SK-N-SH (cell line): ENCODE measurements around the gene CHD2. TPM values are rescaled to one million over a fixed set of nuclear protein-coding genes. Genes with fewer than 3 reads are reported as not detected.

Experiments
- CTCF ChIA-PET: fragments of 300-600, 350-600 bp; formaldehyde crosslinking; extraction: SDS; loops from one replicate; lab custom pipeline; 2021; lab: Yijun Ruan, JAX
- POLR2A ChIA-PET: fragments of 350-600 bp; sonication (Branson Sonifier 250); formaldehyde crosslinking; extraction: SDS; loops from one replicate; lab custom pipeline; 2020; ENCODE audit warnings: antibody characterized with exemption, inconsistent platforms; lab: Yijun Ruan, JAX
- DNase-seq: peaks from one replicate; pipeline ENCODE4 v3.0.0; 2012
- H2AFZ ChIP-seq: fragments of 200-600 bp; sonication (generic); 2 replicates; pipeline ENCODE4 v1.8.1; 2016; ENCODE audit warnings: antibody characterized with exemption, mild to moderate bottlenecking, low read depth
- H3F3A ChIP-seq: fragments of 200-600 bp; sonication (generic); replicated peaks from 2 replicates; pipeline ENCODE3; 2016; ENCODE audit warnings: antibody characterized with exemption, mild to moderate bottlenecking; ENCODE audit not compliant: insufficient read depth
- H3K27ac ChIP-seq, 2 experiments: fragments of 200-500 bp in 1 of 2; fragments of 200-600 bp in 1 of 2; sonication (Bioruptor generic) in 1 of 2; sonication (generic), shearing (Covaris generic) in 1 of 2; 2 replicates each; pipeline versions ENCODE4 v1.5.1 to v1.6.1; 2014 to 2016; ENCODE audit warnings: low read depth in 2 of 2, inconsistent platforms in 1 of 2, low read length in 1 of 2, mild to moderate bottlenecking in 1 of 2, mixed read lengths in 1 of 2
- H3K27me3 ChIP-seq: fragments of 200-600 bp; sonication (generic), shearing (Covaris generic); 2 replicates; pipeline ENCODE4 v1.6.1; 2016; ENCODE audit warnings: mixed run types; ENCODE audit not compliant: insufficient read depth
- H3K36me3 ChIP-seq, 2 experiments: fragments of 200-500 bp in 1 of 2; fragments of 200-600 bp in 1 of 2; sonication (Bioruptor generic) in 1 of 2; sonication (generic) in 1 of 2; replicated peaks in 1 of 2; 2 replicates each; pipeline versions ENCODE3 to v1.5.1; 2014 to 2016; ENCODE audit warnings: low read length in 1 of 2, mild to moderate bottlenecking in 1 of 2; ENCODE audit not compliant: insufficient read depth in 2 of 2, control insufficient read depth in 1 of 2
- H3K4me1 ChIP-seq, 2 experiments: fragments of 200-500 bp in 1 of 2; fragments of 200-600 bp in 1 of 2; sonication (Bioruptor generic) in 1 of 2; sonication (generic), shearing (Covaris generic) in 1 of 2; 2 replicates each; pipeline versions ENCODE4 v1.5.1 to v1.6.1; 2014 to 2016; ENCODE audit warnings: low read depth in 1 of 2, low read length in 1 of 2, mixed run types in 1 of 2; ENCODE audit not compliant: insufficient read depth in 2 of 2, control insufficient read depth in 1 of 2
- H3K4me2 ChIP-seq: fragments of 200-600 bp; sonication (generic), shearing (Covaris generic); 2 replicates; pipeline ENCODE4 v1.6.1; 2017; ENCODE audit warnings: mixed run types
- H3K4me3 ChIP-seq, 2 experiments: fragments of 200-500 bp in 1 of 2; fragments of 200-600 bp in 1 of 2; sonication (Bioruptor generic) in 1 of 2; sonication (generic), shearing (Covaris generic) in 1 of 2; 2 replicates each; pipeline versions ENCODE4 v1.5.1 to v1.8.1; 2014 to 2016; ENCODE audit warnings: low read depth in 2 of 2, inconsistent platforms in 1 of 2, low read length in 1 of 2, mild to moderate bottlenecking in 1 of 2, mixed read lengths in 1 of 2, moderate library complexity in 1 of 2
- H3K79me2 ChIP-seq: fragments of 200-600 bp; sonication (generic); 2 replicates; pipeline ENCODE4 v1.8.1; 2017; ENCODE audit warnings: mild to moderate bottlenecking; ENCODE audit not compliant: insufficient read depth
- H3K9ac ChIP-seq: fragments of 200-600 bp; sonication (generic); 2 replicates; pipeline ENCODE4 v1.6.1; 2017; ENCODE audit warnings: mixed run types
- H3K9me2 ChIP-seq: fragments of 200-600 bp; sonication (generic); 2 replicates; pipeline ENCODE4 v1.6.1; 2017; ENCODE audit warnings: mixed run types
- H3K9me3 ChIP-seq: fragments of 200-600 bp; sonication (generic); 2 replicates; pipeline ENCODE4 v1.6.1; 2017; ENCODE audit warnings: mixed run types, mild to moderate bottlenecking, moderate library complexity
- H4K20me1 ChIP-seq: fragments of 200-600 bp; sonication (generic); 2 replicates; pipeline ENCODE4 v1.6.1; 2017; ENCODE audit warnings: mild to moderate bottlenecking, mixed run types; ENCODE audit not compliant: insufficient read depth
- CHD2 ChIP-seq: fragments of 150-350 bp; IDR thresholded peaks from 2 replicates; pipeline ENCODE4 v1.6.1; 2018; ENCODE audit warnings: low read length; ENCODE audit not compliant: partially characterized antibody
- FOSL2 ChIP-seq: IDR thresholded peaks from 2 replicates; pipeline ENCODE4 v1.4.0; 2012; ENCODE audit warnings: low read depth, mild to moderate bottlenecking, moderate library complexity, borderline replicate concordance
- FOXJ3 ChIP-seq: sonication (generic); formaldehyde crosslinking; IDR thresholded peaks from 2 replicates; pipeline ENCODE4 v1.5.1; 2020; ENCODE audit warnings: mild to moderate bottlenecking, missing genetic modification reagents
- POLR2AphosphoS5 ChIP-seq: IDR thresholded peaks from 2 replicates; pipeline ENCODE4 v1.6.1; 2012; ENCODE audit warnings: low read depth, low read length
- TAF1 ChIP-seq: IDR thresholded peaks from 2 replicates; pipeline ENCODE4 v1.6.1; 2012; ENCODE audit warnings: low read depth, mild to moderate bottlenecking, low read length, moderate library complexity, borderline replicate concordance
- YY1 ChIP-seq: IDR thresholded peaks from 2 replicates; pipeline ENCODE4 v1.4.0; 2012; ENCODE audit warnings: low read depth, mild to moderate bottlenecking
- WGBS: methylation state at CpG from one replicate; pipeline ENCODE4 v1.1.6; 2017; ENCODE audit warnings: low lambda C conversion rate; 5-methylcytosine and 5-hydroxymethylcytosine counted together
- polyA plus RNA-seq, 3 experiments: library from polyadenylated mRNA; depleted of rRNA; stranded (reverse); fragments of >200 nt; gene quantifications; 2 replicates each; pipeline ENCODE4 v1.2.3, GENCODE V29; 2012
- TF ChIP-seq, protein P1 (sequence below): IDR thresholded peaks from 2 replicates; pipeline ENCODE4; 2012
- TF ChIP-seq, protein P2 (sequence below): fragments of 150-350 bp; IDR thresholded peaks from 2 replicates; pipeline ENCODE4 v1.6.1; 2017; ENCODE audit warnings: antibody characterized with exemption, low read length, low read depth, borderline replicate concordance
- TF ChIP-seq, protein P3 (sequence below): fragments of 200-600 bp; sonication (generic); IDR thresholded peaks from 2 replicates; pipeline ENCODE4 v1.6.1; 2017; ENCODE audit warnings: antibody characterized with exemption, mild to moderate bottlenecking, moderate library complexity
- TF ChIP-seq, protein P4 (sequence below): IDR thresholded peaks from 2 replicates; pipeline ENCODE4 v1.4.0; 2012; ENCODE audit warnings: low read depth, borderline replicate concordance

The CHD2 gene
- polyA plus RNA-seq, 1 of the 3 experiments (the other 2 are of a cell fraction), result 25.3 TPM

DNA sequence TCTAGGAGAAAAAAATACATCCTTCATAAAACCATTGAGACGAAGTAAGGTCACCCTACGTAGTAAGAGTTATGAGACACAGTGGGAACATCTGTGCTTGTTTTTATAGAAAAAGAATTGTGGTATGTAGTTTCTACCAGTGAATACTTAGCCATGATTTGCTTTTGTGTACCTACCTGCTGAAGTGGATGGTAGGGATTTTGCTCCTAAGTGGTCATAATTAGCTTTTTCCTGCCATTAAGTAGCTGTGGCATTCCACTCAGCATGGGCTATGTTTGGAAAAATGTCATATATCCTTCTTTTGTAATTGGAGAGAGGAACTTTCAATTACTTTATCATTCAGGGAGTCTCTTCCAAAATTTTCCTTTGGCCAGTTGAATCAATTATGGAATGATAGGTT, 63.7 kb downstream of the CHD2 start:
- Histone ChIP-seq H4K20me1 (no peaks in the 10 kb centered on the region; the same call in none of the 2 replicates), H3K9ac (no peak overlapping the region), H3K4me2 (no peak overlapping the region), H3K9me2 (no peaks in the 10 kb centered on the region), H3K4me3 (no peak overlapping the region), H3K36me3 (peaks cover 69 to 96% of the 10 kb centered on the region in 2 experiments), H3K9me3 (peaks cover 9% of the 10 kb centered on the region; the same call in 1 of the 2 replicates), H3K79me2 (peaks cover 94% of the 10 kb centered on the region), H3K27ac (no peak overlapping the region), H3K4me1 (no peaks in the 10 kb centered on the region), H3K27me3 (no peaks in the 10 kb centered on the region), H2AFZ (no peak overlapping the region), H3F3A (peaks cover 36% of the 10 kb centered on the region)
- 97% methylated on average over 2 of the region's 2 CpGs for WGBS
- POLR2A ChIA-PET, result no interaction called here
- TF ChIP-seq, protein P1, sequence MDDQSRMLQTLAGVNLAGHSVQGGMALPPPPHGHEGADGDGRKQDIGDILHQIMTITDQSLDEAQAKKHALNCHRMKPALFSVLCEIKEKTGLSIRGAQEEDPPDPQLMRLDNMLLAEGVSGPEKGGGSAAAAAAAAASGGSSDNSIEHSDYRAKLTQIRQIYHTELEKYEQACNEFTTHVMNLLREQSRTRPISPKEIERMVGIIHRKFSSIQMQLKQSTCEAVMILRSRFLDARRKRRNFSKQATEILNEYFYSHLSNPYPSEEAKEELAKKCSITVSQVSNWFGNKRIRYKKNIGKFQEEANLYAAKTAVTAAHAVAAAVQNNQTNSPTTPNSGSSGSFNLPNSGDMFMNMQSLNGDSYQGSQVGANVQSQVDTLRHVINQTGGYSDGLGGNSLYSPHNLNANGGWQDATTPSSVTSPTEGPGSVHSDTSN, result no peak
- TF ChIP-seq FOSL2 (no peak), YY1 (no peak), CHD2 (no peak), TAF1 (no peak), FOXJ3 (CRISPR knock-in tag) (no peak), POLR2AphosphoS5 (no peak)
- TF ChIP-seq, protein P2, sequence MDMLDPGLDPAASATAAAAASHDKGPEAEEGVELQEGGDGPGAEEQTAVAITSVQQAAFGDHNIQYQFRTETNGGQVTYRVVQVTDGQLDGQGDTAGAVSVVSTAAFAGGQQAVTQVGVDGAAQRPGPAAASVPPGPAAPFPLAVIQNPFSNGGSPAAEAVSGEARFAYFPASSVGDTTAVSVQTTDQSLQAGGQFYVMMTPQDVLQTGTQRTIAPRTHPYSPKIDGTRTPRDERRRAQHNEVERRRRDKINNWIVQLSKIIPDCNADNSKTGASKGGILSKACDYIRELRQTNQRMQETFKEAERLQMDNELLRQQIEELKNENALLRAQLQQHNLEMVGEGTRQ, result no peak
- TF ChIP-seq, protein P3, sequence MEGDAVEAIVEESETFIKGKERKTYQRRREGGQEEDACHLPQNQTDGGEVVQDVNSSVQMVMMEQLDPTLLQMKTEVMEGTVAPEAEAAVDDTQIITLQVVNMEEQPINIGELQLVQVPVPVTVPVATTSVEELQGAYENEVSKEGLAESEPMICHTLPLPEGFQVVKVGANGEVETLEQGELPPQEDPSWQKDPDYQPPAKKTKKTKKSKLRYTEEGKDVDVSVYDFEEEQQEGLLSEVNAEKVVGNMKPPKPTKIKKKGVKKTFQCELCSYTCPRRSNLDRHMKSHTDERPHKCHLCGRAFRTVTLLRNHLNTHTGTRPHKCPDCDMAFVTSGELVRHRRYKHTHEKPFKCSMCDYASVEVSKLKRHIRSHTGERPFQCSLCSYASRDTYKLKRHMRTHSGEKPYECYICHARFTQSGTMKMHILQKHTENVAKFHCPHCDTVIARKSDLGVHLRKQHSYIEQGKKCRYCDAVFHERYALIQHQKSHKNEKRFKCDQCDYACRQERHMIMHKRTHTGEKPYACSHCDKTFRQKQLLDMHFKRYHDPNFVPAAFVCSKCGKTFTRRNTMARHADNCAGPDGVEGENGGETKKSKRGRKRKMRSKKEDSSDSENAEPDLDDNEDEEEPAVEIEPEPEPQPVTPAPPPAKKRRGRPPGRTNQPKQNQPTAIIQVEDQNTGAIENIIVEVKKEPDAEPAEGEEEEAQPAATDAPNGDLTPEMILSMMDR, result no peak
- TF ChIP-seq, protein P4, sequence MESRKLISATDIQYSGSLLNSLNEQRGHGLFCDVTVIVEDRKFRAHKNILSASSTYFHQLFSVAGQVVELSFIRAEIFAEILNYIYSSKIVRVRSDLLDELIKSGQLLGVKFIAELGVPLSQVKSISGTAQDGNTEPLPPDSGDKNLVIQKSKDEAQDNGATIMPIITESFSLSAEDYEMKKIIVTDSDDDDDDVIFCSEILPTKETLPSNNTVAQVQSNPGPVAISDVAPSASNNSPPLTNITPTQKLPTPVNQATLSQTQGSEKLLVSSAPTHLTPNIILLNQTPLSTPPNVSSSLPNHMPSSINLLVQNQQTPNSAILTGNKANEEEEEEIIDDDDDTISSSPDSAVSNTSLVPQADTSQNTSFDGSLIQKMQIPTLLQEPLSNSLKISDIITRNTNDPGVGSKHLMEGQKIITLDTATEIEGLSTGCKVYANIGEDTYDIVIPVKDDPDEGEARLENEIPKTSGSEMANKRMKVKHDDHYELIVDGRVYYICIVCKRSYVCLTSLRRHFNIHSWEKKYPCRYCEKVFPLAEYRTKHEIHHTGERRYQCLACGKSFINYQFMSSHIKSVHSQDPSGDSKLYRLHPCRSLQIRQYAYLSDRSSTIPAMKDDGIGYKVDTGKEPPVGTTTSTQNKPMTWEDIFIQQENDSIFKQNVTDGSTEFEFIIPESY, result no peak
- CTCF ChIA-PET, result interaction anchor here (1.2 to 1.6 kb wide), 3 partner anchors 10 to 1156 kb away, joined by 3 to 5 read pairs (median 4); no protein-coding TSS in a partner anchor
- no peak for DNase-seq
